ENCODE results near the gene KANK2. TPM values are rescaled to one million over a fixed set of nuclear protein-coding genes. Genes with fewer than 3 reads are reported as not detected.

KANK2 gene
- total RNA-seq, 5 donors from 2014 or later (not counting 1 experiment from before 2014, with no cell fraction given) = 0.68 to 1.9 (median 1.2) TPM

- Mint-ChIP-seq H3K36me3 (no peaks in the 10 kb centered on the region), H3K27me3 (peaks cover 0 to 4% of the 10 kb centered on the region in 2 donors), H3K4me3 (no peak overlapping the region), H3K4me1 (no peaks in the 10 kb centered on the region), H3K9me3 (peaks cover 4 to 8% (median 6%) of the 10 kb centered on the region in 3 donors), H3K27ac (no peak overlapping the region)
- Histone ChIP-seq H3K27me3 (replicated peaks in 1 of 2; ENCODE audit: control insufficient read depth in 2 of 2, extremely low read depth in 1 of 2, insufficient read depth in 2 of 2, low read length in 1 of 2) (peaks cover 0 to 23% of the 10 kb centered on the region in 2 experiments), H3K36me3 (ENCODE audit: control insufficient read depth in 2 of 2, extremely low read depth in 1 of 2, insufficient read depth in 1 of 2, low read length in 1 of 2) (no peaks in the 10 kb centered on the region), H3K27ac (ENCODE audit: low read length) (no peak overlapping the region), H3K4me3 (ENCODE audit: control insufficient read depth in 1 of 2, extremely low read depth in 1 of 2, low read length in 1 of 2) (no peak overlapping the region), H3K9me3 (no peaks in the 10 kb centered on the region), H3K4me1 (ENCODE audit: control insufficient read depth in 1 of 2, extremely low read depth in 1 of 2, insufficient read depth in 2 of 2, low read length in 2 of 2) (no peaks in the 10 kb centered on the region)
- ChIA-PET CTCF (interaction anchor here in 1 of 2 donors (0.7 kb wide), 1 partner anchor 243 kb away, joined by 5 read pairs; no protein-coding TSS in a partner anchor), POLR2A (interaction anchor here in 1 of 2 donors (0.6 kb wide), 1 partner anchor 72 kb away, joined by 3 read pairs; no protein-coding TSS in a partner anchor)
- DNase-seq = no peak
- no peak for ATAC-seq (replicated peaks in 1 of 4)
- 93% methylated on average over 27 of the region's 31 CpGs for WGBS (ENCODE audit: insufficient coverage)
Observed at GRCh38 chr19:11236324-11237301, 39.3 kb upstream of the KANK2 start.

- H3K4me3 Mint-ChIP-seq = no peak overlapping the region
- H3K27me3 Mint-ChIP-seq = no peaks in the 10 kb centered on the region
- no peaks in the 10 kb centered on the region for H3K4me1 ChIP-seq (ENCODE audit: control insufficient read depth in 1 of 2, extremely low read depth in 1 of 2, insufficient read depth in 2 of 2, low read length in 2 of 2)
- H3K4me1 Mint-ChIP-seq = no peaks in the 10 kb centered on the region
- no peak overlapping the region for H3K4me3 ChIP-seq (ENCODE audit: control insufficient read depth in 1 of 2, extremely low read depth in 1 of 2, low read length in 1 of 2)
- H3K36me3 ChIP-seq (ENCODE audit: control insufficient read depth in 2 of 2, extremely low read depth in 1 of 2, insufficient read depth in 1 of 2, low read length in 1 of 2) = no peaks in the 10 kb centered on the region
- no peaks in the 10 kb centered on the region for H3K36me3 Mint-ChIP-seq
- H3K27ac ChIP-seq (ENCODE audit: low read length) = no peak overlapping the region
- H3K27ac Mint-ChIP-seq = no peak overlapping the region
- ChIA-PET CTCF (no interaction called here), POLR2A (no interaction called here)
- WGBS (ENCODE audit: insufficient coverage) = 91% methylated on average over 4 of the region's 5 CpGs
- ATAC-seq (replicated peaks in 1 of 4) = no peak
- H3K9me3 ChIP-seq = no peaks in the 10 kb centered on the region
- DNase-seq = no peak
- peaks cover 4 to 8% (median 6%) of the 10 kb centered on the region in 3 donors for H3K9me3 Mint-ChIP-seq
- peaks cover 0 to 13% of the 10 kb centered on the region in 2 experiments for H3K27me3 ChIP-seq (replicated peaks in 1 of 2; ENCODE audit: control insufficient read depth in 2 of 2, extremely low read depth in 1 of 2, insufficient read depth in 2 of 2, low read length in 1 of 2)
Observed at GRCh38 chr19:11234486-11235075, 37.2 kb upstream of the KANK2 start.

GRCh38 chr19:11233073-11233472 lies 35.7 kb upstream of the KANK2 start:
- POLR2A ChIA-PET = interaction anchor here in 1 of 2 donors (0.7 kb wide), 1 partner anchor 829 kb away, joined by 5 read pairs; no protein-coding TSS in a partner anchor
- Histone ChIP-seq H3K36me3 (ENCODE audit: control insufficient read depth in 2 of 2, extremely low read depth in 1 of 2, insufficient read depth in 1 of 2, low read length in 1 of 2) (no peaks in the 10 kb centered on the region), H3K4me1 (ENCODE audit: control insufficient read depth in 1 of 2, extremely low read depth in 1 of 2, insufficient read depth in 2 of 2, low read length in 2 of 2) (no peaks in the 10 kb centered on the region), H3K9me3 (no peaks in the 10 kb centered on the region), H3K27ac (ENCODE audit: low read length) (no peak overlapping the region), H3K27me3 (replicated peaks in 1 of 2; ENCODE audit: control insufficient read depth in 2 of 2, extremely low read depth in 1 of 2, insufficient read depth in 2 of 2, low read length in 1 of 2) (peaks cover 0 to 17% of the 10 kb centered on the region in 2 experiments), H3K4me3 (ENCODE audit: control insufficient read depth in 1 of 2, extremely low read depth in 1 of 2, low read length in 1 of 2) (no peak overlapping the region)
- ATAC-seq (replicated peaks in 1 of 4) (no peak), DNase-seq (no peak)
- H3K4me3 Mint-ChIP-seq = no peak overlapping the region
- H3K36me3 Mint-ChIP-seq = no peaks in the 10 kb centered on the region
- H3K9me3 Mint-ChIP-seq = peaks cover 0 to under 1% (median under 1%) of the 10 kb centered on the region in 3 donors
- 29% methylated on average over 6 of the region's 15 CpGs for WGBS (ENCODE audit: insufficient coverage)
- H3K27ac Mint-ChIP-seq = no peak overlapping the region
- no peaks in the 10 kb centered on the region for H3K27me3 Mint-ChIP-seq
- CTCF ChIA-PET = no interaction called here
- no peaks in the 10 kb centered on the region for H3K4me1 Mint-ChIP-seq

GRCh38 chr19:11232555-11232954 lies 35.2 kb upstream of the KANK2 start:
- H3K27me3 Mint-ChIP-seq = no peaks in the 10 kb centered on the region
- H3K27ac ChIP-seq (ENCODE audit: low read length) = no peak overlapping the region
- 89% methylated on average over 4 of the region's 4 CpGs for WGBS (ENCODE audit: insufficient coverage)
- H3K27me3 ChIP-seq (replicated peaks in 1 of 2; ENCODE audit: control insufficient read depth in 2 of 2, extremely low read depth in 1 of 2, insufficient read depth in 2 of 2, low read length in 1 of 2) = peaks cover 0 to 15% of the 10 kb centered on the region in 2 experiments
- no peak overlapping the region for H3K4me3 Mint-ChIP-seq
- H3K36me3 Mint-ChIP-seq = no peaks in the 10 kb centered on the region
- no peaks in the 10 kb centered on the region for H3K9me3 Mint-ChIP-seq
- no peaks in the 10 kb centered on the region for H3K4me1 Mint-ChIP-seq
- H3K4me1 ChIP-seq (ENCODE audit: control insufficient read depth in 1 of 2, extremely low read depth in 1 of 2, insufficient read depth in 2 of 2, low read length in 2 of 2) = no peaks in the 10 kb centered on the region
- H3K27ac Mint-ChIP-seq = no peak overlapping the region
- POLR2A ChIA-PET = interaction anchor here in 1 of 2 donors (0.7 kb wide), 1 partner anchor 828 kb away, joined by 5 read pairs; no protein-coding TSS in a partner anchor
- DNase-seq = no peak
- no peaks in the 10 kb centered on the region for H3K9me3 ChIP-seq
- no peak overlapping the region for H3K4me3 ChIP-seq (ENCODE audit: control insufficient read depth in 1 of 2, extremely low read depth in 1 of 2, low read length in 1 of 2)
- H3K36me3 ChIP-seq (ENCODE audit: control insufficient read depth in 2 of 2, extremely low read depth in 1 of 2, insufficient read depth in 1 of 2, low read length in 1 of 2) = no peaks in the 10 kb centered on the region
- CTCF ChIA-PET = no interaction called here
- no peak for ATAC-seq (replicated peaks in 1 of 4)

- WGBS (ENCODE audit: insufficient coverage) = 96% methylated on average over 2 of the region's 7 CpGs
- H3K27ac ChIP-seq (ENCODE audit: low read length) = no peak overlapping the region
- Mint-ChIP-seq H3K27ac (no peak overlapping the region), H3K4me3 (no peak overlapping the region), H3K36me3 (no peaks in the 10 kb centered on the region), H3K9me3 (no peaks in the 10 kb centered on the region), H3K4me1 (peaks cover 0 to 4% (median 0%) of the 10 kb centered on the region in 3 donors), H3K27me3 (no peaks in the 10 kb centered on the region)
- CTCF ChIA-PET = no interaction called here
- no peak for DNase-seq
- H3K9me3 ChIP-seq = no peaks in the 10 kb centered on the region
- POLR2A ChIA-PET = interaction anchor here in 1 of 2 donors (0.5 kb wide), 1 partner anchor 230 kb away, joined by 4 read pairs; no protein-coding TSS in a partner anchor
- no peaks in the 10 kb centered on the region for H3K4me1 ChIP-seq (ENCODE audit: control insufficient read depth in 1 of 2, extremely low read depth in 1 of 2, insufficient read depth in 2 of 2, low read length in 2 of 2)
- H3K36me3 ChIP-seq (ENCODE audit: control insufficient read depth in 2 of 2, extremely low read depth in 1 of 2, insufficient read depth in 1 of 2, low read length in 1 of 2) = no peaks in the 10 kb centered on the region
- H3K27me3 ChIP-seq (replicated peaks in 1 of 2; ENCODE audit: control insufficient read depth in 2 of 2, extremely low read depth in 1 of 2, insufficient read depth in 2 of 2, low read length in 1 of 2) = peaks cover 0 to 15% of the 10 kb centered on the region in 2 experiments
- H3K4me3 ChIP-seq (ENCODE audit: control insufficient read depth in 1 of 2, extremely low read depth in 1 of 2, low read length in 1 of 2) = no peak overlapping the region
- no peak for ATAC-seq (replicated peaks in 1 of 4)
Observed at GRCh38 chr19:11230621-11231386, 33.5 kb upstream of the KANK2 start.

Data from T-cell (primary cell).